ENCODE data around the gene CADM4.

Gene CADM4

DNA sequence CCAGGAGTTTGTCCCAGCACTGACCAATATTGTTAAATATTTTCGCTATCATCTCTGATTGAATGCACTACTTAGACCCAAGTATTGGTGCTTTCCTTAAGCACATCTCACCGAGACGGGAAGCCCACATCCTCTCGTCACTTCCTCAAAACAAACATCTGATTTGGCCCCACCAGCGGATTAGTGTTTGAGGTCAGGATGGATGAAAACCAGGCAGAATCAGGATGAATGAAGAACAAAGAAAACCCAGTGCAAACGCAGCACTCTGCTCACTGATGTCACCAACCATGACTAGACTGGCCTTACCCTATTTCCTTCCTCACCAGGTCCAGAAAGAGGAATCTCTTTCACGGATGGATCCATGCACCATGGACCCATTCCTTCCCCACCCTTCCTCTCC lies 24.4 kb upstream of the CADM4 start:
- no peak for TF ChIP-seq CTCF (IDR thresholded peaks at IDR 0.05; ENCODE audit: extremely low read depth, insufficient read depth, missing control alignments)
- in situ Hi-C loops (cut with MboI; ENCODE audit: low pct_unique_long_range_greater_than_20kb, low sequenced_read_pairs, unreplicated experiment), result no loop called here
- DNase-seq (ENCODE audit: low spot score), result no peak

- DNase-seq (ENCODE audit: low spot score), result no peak
- TF ChIP-seq CTCF (IDR thresholded peaks at IDR 0.05; ENCODE audit: extremely low read depth, insufficient read depth, missing control alignments), result no peak
- in situ Hi-C loops (cut with MboI; ENCODE audit: low pct_unique_long_range_greater_than_20kb, low sequenced_read_pairs, unreplicated experiment), result no loop called here
These were observed 22.8 kb upstream of the CADM4 start for GRCh38 chr19:43662487-43662886.

DNA sequence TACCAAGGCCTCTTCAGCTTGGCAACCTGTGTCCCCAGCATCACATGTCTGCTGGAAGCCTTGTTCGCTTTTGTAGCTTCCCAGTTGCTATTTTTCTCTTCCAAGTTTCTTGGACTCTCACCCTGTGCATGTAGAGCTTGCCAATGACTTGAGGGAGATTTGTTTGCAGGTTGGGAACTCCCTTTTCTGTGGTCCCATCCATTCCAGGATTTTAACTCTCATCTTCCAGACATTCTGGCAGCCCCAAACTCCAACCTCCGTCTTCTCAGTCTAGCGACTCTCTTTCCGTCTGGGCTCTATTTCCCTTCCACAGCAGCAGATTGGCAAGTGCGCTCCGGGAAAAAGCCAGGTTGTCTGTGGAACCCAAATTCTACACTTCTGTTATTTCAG lies 21.3 kb upstream of the CADM4 start:
- in situ Hi-C loops (cut with MboI; ENCODE audit: low pct_unique_long_range_greater_than_20kb, low sequenced_read_pairs, unreplicated experiment), result no loop called here
- no peak for TF ChIP-seq CTCF (IDR thresholded peaks at IDR 0.05; ENCODE audit: extremely low read depth, insufficient read depth, missing control alignments)
- DNase-seq (ENCODE audit: low spot score), result no peak

DNA sequence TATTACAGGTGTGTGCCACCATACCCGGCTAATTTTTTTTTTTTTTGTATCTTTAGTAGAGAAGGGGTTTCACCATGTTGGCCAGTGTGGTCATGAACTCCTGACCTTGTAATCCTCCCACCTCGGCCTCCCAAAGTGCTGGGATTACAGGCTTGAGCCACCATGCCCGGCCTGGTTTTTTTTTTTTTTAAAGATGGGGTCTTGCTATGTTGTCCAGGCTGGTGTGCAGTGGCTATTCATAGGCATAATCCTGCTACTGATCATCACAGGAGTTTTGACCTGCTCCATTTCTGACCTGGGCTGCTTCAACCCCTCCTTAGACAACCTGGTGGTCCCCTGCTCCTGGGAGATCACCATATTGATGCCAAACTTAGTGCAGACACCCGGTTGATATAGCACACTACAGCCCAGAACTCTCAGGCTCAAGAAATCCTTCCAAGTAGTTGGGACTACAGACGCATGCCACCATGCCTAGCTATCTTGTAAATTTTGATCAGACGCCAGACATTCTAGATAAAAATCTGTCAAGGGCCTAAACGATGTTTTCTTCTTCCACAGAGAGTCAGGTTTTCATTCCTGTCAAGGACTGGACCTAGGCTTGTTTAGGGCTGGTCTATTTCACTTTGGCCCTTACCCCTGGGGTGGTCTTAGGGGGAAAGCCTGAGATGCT lies 20.8 kb upstream of the CADM4 start:
- in situ Hi-C loops (cut with MboI; ENCODE audit: low pct_unique_long_range_greater_than_20kb, low sequenced_read_pairs, unreplicated experiment), result no loop called here
- TF ChIP-seq CTCF (IDR thresholded peaks at IDR 0.05; ENCODE audit: extremely low read depth, insufficient read depth, missing control alignments), result no peak
- DNase-seq (ENCODE audit: low spot score), result no peak

- in situ Hi-C loops (cut with MboI; ENCODE audit: low pct_unique_long_range_greater_than_20kb, low sequenced_read_pairs, unreplicated experiment), result no loop called here
- no peak for TF ChIP-seq CTCF (IDR thresholded peaks at IDR 0.05; ENCODE audit: extremely low read depth, insufficient read depth, missing control alignments)
- no peak for DNase-seq (ENCODE audit: low spot score)
These were observed 18.8 kb upstream of the CADM4 start for GRCh38 chr19:43658494-43658893.

DNA sequence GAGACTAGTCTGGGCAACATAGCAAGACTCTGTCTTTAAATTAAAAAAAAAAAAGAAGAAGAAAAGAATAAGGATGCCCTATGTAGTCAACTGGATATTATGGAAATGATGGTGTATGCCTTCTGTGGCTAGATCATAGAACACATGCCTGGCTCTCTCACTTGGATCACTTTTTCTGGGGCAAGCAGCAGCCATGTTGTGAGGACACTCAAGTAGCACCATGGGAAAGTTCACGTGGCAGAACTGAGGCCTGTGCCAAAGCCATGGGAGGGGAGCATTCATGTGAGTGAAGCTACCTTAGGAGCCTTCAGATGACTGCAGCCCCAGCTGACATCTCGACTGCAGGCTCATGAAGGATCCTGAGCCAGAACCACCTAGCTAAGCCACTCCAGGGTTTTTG lies 18.4 kb upstream of the CADM4 start:
- no peak for TF ChIP-seq CTCF (IDR thresholded peaks at IDR 0.05; ENCODE audit: extremely low read depth, insufficient read depth, missing control alignments)
- in situ Hi-C loops (cut with MboI; ENCODE audit: low pct_unique_long_range_greater_than_20kb, low sequenced_read_pairs, unreplicated experiment), result no loop called here

More for the DNA sequence above, 18.4 kb upstream of the CADM4 start:
- no peak for DNase-seq (ENCODE audit: low spot score)

Measured in GM13977 (cell line).